Spinal cord (tissue), 10 donors: ENCODE data around the gene TCF25. TPM values are rescaled to one million over a fixed set of nuclear protein-coding genes. Genes with fewer than 3 reads are reported as not detected.
"Not testable (repeated sequence)": the region's sequence is repeated elsewhere in the genome, so short reads cannot be mapped to it uniquely, and the experiment has no call there.

ENCODE experiments used
- DNase-seq, 6 donors: peaks; one replicate each; pipeline versions ENCODE4 v3.0.0 to v3.0.0-alpha.2; 2013 to 2015; ENCODE audit warnings: low spot score in 6 of 6, low read depth in 4 of 6
- H3K27ac ChIP-seq: one replicate; pipeline ENCODE4 v1.5.1; 2013; ENCODE audit warnings: low read depth, low read length, control low read depth
- H3K27me3 ChIP-seq: one replicate; pipeline ENCODE4 v1.6.1; 2013; ENCODE audit warnings: low read length; ENCODE audit not compliant: control insufficient read depth, insufficient read depth
- H3K36me3 ChIP-seq: one replicate; pipeline ENCODE4 v1.6.1; 2013; ENCODE audit warnings: low read length; ENCODE audit not compliant: control insufficient read depth, insufficient read depth
- H3K4me1 ChIP-seq: one replicate; pipeline ENCODE4 v1.6.1; 2013; ENCODE audit warnings: low read length; ENCODE audit not compliant: control insufficient read depth, insufficient read depth
- H3K4me3 ChIP-seq: one replicate; pipeline ENCODE4 v1.5.1; 2013; ENCODE audit warnings: low read depth, low read length, control low read depth
- H3K9me3 ChIP-seq: one replicate; pipeline ENCODE4 v1.6.1; 2013; ENCODE audit warnings: low read length; ENCODE audit not compliant: control insufficient read depth, insufficient read depth
- WGBS: methylation state at CpG from one replicate; pipeline ENCODE4 v1.1.5; 2013; ENCODE audit warnings: missing lambda C conversion rate; ENCODE audit not compliant: insufficient coverage; 5-methylcytosine and 5-hydroxymethylcytosine counted together
- polyA plus RNA-seq, 2 donors: library from polyadenylated mRNA; unstranded; fragments of 120-200 nt; gene quantifications; one replicate each; pipeline ENCODE4 v1.2.1, GENCODE V29; 2013; ENCODE audit not compliant: insufficient read length in 2 of 2
- total RNA-seq, 2 donors: library from RNA; depleted of rRNA in 1 of 2; stranded (reverse); fragments of 120-200 nt in 1 of 2; fragments of >200 nt in 1 of 2; gene quantifications; one replicate each; pipeline versions ENCODE4 v1.2.3 to v1.2.4, GENCODE V29; 2013 to 2014
- donor health status: healthy.

TCF25 gene
- total and polyA plus RNA-seq, 4 donors = 114 to 240 (median 175) TPM

DNA sequence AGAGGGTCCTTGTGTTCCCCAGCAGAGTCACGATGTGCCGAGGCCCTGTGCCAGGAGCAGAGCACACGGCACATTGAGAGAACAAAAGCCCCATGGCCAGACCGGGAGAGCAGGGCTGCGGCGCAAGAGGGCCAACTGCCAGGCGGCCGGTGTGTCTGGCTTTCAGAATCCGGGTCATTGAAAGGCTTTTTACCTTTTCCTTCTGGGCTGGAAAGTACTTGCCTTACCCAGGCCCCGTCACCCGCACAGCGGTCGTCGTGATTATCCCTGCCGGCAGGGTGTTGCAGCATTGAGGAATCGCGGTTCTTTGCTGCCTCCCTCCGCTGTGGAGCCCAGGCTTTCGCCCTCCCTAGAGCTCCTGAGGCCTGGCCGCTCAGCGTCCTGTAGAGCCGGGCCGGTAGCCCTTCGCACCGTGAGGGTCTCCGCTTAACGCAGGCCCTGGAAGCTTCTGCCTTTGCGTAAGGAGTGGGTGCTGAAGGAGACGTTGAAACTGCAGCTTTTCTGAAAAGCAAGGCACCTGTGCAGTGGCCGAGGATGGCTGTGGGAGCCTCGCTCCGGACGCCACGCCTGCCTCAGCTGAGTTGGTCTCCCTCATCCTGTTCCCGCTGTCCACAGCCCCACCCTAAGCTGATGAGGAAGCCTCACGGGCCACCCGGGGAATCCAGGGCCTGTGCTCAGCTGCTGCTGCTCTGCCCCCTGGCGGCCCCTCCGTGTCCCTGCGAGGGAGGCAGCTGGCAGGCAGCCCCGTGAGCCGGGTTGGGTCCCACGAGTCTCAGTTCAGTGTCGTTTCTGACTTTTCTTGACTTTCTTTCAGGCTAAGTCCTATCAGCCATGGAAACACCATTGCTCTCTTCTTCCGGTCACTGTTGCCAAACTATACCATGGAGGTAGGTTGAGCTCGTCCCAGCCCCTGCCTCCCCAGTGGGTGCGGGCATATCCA, 36.7 kb downstream of the TCF25 start:
- H3K27ac ChIP-seq = peak overlapping the region; percentile 6
- peak in 3 of 6 donors; percentile 24 to 86 (median 75) for DNase-seq
- no peak overlapping the region for H3K4me3 ChIP-seq
- H3K9me3 ChIP-seq = no peaks in the 10 kb centered on the region
- peaks cover 94% of the 10 kb centered on the region for H3K36me3 ChIP-seq
- no peaks in the 10 kb centered on the region for H3K27me3 ChIP-seq
- WGBS = 35% methylated on average over 47 of the region's 47 CpGs
- peaks cover 23% of the 10 kb centered on the region for H3K4me1 ChIP-seq

DNA sequence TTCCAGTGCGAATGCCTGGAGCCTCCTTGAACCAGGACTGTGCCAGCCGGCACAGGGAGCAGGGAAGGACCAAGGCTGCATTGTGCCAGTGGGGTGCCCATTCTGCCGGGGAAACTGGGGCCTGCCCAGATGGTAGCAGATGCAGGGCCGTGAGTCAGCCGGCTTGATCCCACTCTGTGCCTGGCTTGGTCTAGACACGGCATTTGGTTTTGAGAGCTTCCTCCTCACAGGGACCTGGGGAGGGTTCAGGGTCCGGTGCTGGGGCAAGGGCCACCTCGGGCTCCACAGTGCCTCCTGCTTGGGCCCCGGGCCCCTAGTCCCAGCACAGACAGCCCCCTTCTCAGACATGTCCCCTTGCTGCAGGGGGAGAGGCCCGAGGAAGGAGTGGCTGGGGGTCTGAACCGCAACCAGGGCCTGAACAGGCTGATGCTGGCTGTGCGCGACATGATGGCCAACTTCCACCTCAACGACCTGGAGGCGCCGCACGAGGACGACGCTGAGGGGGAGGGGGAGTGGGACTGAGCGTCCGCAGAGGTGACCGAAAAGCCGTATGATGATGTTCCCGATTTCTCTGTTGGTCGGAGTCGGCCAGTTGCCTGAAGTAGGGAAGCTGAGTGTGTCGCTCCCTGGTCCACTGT, 37.4 kb downstream of the TCF25 start:
- Histone ChIP-seq H3K36me3 (peaks cover 93% of the 10 kb centered on the region), H3K9me3 (no peaks in the 10 kb centered on the region), H3K4me1 (peaks cover 31% of the 10 kb centered on the region), H3K4me3 (no peak overlapping the region), H3K27ac (no peak overlapping the region), H3K27me3 (no peaks in the 10 kb centered on the region)
- DNase-seq = no peak
- 92% methylated on average over 25 of the region's 27 CpGs for WGBS

DNA sequence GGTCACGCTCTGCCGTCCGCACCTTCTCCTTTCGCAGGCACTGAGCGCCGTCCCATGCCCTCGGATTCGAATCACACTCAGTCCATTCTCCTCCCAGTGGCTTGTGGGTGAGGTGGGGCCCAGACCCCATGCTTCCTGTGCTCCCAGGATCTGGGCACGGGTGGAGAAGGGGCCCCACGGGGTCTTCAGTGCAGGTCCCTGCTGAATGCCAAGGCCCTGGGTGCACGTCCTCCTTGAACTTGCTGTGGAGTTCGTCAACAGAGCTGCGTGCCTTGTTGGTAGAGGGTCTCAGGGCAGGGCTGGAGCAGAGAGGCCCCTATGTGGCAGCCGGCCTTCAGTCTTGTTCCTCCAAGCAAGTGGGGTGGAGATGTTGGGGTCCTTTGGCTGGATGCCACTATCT, 38.0 kb downstream of the TCF25 start:
- Histone ChIP-seq H3K4me3 (no peak overlapping the region), H3K27me3 (no peaks in the 10 kb centered on the region), H3K9me3 (no peaks in the 10 kb centered on the region), H3K4me1 (peaks cover 33% of the 10 kb centered on the region), H3K36me3 (peaks cover 89% of the 10 kb centered on the region), H3K27ac (no peak overlapping the region)
- DNase-seq = no peak
- WGBS = 94% methylated on average over 6 of the region's 14 CpGs

DNA sequence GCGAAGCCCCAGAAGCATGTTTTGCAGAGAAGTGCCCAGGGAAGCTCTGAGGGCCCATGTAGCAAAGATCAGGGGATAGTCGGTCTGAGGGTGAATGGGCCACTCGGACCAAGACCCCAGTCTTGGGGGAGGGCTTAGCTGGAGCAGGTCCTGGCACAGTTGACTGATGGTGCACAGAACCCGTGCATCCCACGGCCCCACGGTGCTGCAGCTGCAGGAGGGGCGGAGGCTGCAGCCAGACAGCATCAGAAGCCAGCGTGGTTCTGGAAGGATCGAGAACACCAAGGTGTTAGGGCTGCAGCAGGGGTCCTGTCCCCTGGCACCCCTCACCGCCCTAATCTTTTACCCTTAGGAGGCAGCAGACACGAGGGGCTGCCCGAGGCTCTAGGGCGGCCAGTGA, 38.8 kb downstream of the TCF25 start:
- Histone ChIP-seq H3K27me3 (no peaks in the 10 kb centered on the region), H3K27ac (no peak overlapping the region), H3K36me3 (peaks cover 81% of the 10 kb centered on the region), H3K4me3 (no peak overlapping the region), H3K4me1 (peaks cover 34% of the 10 kb centered on the region), H3K9me3 (no peaks in the 10 kb centered on the region)
- WGBS = 94% methylated on average over 13 of the region's 13 CpGs
- DNase-seq = no peak

DNA sequence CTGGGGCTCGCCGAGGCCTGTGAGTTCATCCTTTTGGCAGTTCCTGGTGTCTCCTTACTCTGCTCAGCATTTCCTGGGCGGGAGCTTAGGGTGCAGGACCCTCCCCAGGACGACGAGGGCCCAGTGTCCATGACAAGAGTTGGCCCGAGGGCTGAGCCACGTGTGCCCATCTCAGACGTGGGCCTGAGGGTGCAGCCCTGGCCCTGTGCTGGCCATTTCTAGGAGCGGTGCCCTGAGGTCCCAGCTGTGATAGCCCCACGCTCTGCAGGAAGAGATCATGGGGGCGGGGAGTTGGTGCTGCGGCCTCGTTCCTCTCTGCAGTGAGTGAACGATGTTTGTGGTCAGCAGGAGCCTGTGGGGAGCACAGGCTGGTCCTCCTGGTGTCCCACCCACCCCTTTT, 39.2 kb downstream of the TCF25 start:
- H3K27me3 ChIP-seq = no peaks in the 10 kb centered on the region
- H3K4me3 ChIP-seq = no peak overlapping the region
- no peaks in the 10 kb centered on the region for H3K9me3 ChIP-seq
- H3K27ac ChIP-seq = no peak overlapping the region
- WGBS = 90% methylated on average over 12 of the region's 14 CpGs
- no peak for DNase-seq
- peaks cover 39% of the 10 kb centered on the region for H3K4me1 ChIP-seq
- H3K36me3 ChIP-seq = peaks cover 76% of the 10 kb centered on the region

DNA sequence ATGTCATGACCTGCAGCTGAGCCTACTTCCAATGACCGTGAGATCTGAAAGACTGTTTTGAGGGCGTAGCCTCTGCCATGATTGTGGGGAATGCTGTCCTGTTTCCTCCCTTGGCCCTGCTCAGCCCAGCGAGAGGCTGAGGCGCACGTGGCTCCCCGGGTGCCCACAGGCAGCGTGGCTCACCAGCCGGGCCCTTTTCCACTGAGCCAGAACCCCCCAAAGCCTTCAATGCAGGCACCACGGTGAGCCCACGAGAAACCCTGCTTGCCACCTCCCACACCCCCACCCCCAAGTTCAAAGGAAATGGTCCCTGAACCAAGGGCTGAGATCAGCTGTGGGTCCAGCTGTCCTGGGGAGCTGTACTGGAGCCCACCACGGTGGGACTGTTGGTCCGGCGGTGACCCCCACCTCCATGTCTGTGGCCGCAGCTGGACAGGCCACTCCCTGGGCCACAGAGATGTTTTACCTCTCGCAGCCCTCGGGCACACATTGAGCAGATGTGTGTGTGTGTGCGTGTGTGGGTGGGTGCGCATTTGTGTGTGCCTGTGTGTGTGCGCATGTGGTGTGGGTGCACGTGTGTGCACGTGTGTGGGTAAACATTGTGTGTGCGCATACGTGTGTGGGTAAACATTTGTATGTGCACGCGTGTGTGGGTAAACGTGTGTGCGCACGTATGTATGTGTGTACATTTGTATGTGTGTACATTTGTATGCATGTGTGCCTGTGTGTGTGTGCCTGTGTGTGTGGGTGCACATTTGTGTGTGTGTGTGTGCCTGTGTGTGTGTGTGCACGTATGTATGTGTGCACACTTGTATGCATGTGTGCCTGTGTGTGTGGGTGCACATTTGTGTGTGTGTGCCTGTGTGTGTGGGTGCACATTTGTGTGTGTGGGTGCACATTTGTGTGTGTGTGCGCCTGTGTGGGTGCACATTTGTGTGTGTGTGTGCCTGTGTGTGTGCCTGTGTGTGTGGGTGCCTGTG, 40.3 kb downstream of the TCF25 start:
- Histone ChIP-seq H3K9me3 (no peaks in the 10 kb centered on the region), H3K27ac (no peak overlapping the region), H3K4me1 (peaks cover 49% of the 10 kb centered on the region), H3K36me3 (peaks cover 66% of the 10 kb centered on the region), H3K27me3 (no peaks in the 10 kb centered on the region), H3K4me3 (no peak overlapping the region)
- 90% methylated on average over 30 of the region's 30 CpGs for WGBS
- no peak for DNase-seq

DNA sequence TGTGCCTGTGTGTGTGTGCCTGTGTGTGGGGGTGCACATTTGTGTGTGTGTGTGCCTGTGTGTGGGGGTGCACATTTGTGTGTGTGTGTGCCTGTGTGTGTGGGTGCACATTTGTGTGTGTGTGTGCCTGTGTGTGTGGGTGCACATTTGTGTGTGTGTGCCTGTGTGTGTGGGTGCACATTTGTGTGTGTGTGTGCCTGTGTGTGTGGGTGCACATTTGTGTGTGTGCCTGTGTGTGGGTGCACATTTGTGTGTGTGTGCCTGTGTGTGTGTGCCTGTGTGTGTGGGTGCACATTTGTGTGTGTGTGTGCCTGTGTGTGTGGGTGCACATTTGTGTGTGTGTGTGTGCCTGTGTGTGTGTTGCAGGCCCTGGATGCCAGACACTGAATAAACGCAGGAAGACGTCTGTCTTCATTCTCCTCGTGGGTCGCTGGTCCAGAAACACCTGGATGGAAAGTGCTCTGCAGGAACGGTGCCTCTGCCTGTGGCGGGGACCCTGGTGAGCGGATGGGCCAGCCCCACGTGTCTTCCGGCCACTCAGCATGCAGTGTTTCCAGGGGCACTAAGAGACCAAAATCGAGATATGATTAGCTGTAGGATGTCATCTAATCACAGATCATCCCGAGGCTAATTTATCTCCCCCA, 41.4 kb downstream of the TCF25 start:
- H3K27me3 ChIP-seq, DNase-seq, H3K4me3 ChIP-seq, H3K27ac ChIP-seq, H3K9me3 ChIP-seq: not testable (repeated sequence)
- 58% methylated on average over 7 of the region's 11 CpGs for WGBS
- Histone ChIP-seq H3K36me3 (peaks cover 62% of the 10 kb centered on the region), H3K4me1 (peaks cover 51% of the 10 kb centered on the region)

DNA sequence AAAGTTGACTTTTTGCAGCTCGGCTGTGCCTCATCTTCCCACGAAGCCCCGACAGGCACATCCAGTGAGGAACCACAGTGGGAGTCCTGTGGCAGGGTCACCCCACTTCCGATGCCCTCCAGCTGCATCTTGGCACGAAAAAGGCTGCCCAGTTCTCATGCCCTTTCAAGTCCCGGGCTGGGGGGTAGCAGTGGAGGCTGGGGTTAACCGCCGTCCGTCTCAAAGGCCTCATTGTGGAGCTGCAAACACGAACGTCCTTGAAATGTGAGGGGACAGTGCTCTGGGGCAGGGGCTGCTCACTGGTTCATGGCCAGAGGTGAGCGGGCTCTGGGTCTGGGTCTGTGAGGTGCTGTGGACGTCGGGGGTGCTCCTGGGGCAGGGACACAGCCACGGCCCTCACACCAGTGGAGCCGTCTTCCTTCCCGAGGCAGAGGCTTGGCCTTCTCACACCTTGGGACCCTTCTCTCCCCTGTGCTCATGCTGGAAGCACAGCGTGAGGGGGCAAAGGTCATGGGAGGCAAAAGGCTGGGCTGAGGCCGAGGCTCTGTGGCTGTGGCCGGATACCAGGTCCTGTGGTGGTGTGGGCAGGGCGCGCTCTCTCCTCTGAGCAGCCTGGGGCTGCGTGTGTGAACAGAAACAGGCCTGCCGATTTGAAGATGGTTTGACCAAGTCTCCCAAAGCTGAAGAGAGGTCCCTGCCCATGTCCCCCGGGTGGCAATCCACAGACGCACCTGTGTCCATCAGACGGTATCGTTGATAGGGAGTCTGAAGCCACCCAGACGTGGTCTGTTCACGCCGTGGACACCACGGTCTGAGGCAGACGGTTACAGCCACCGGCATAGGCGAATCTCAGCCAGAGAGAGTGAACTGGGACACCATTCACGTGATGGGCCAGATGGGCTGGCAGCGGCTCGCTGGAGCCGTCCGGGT, 42.2 kb downstream of the TCF25 start:
- peak in 2 of 6 donors; percentile 22 to 34 for DNase-seq
- H3K27ac ChIP-seq = no peak overlapping the region
- H3K27me3 ChIP-seq = no peaks in the 10 kb centered on the region
- H3K36me3 ChIP-seq = peaks cover 57% of the 10 kb centered on the region
- no peaks in the 10 kb centered on the region for H3K9me3 ChIP-seq
- no peak overlapping the region for H3K4me3 ChIP-seq
- 74% methylated on average over 36 of the region's 40 CpGs for WGBS
- peaks cover 51% of the 10 kb centered on the region for H3K4me1 ChIP-seq
